Endothelial cell of umbilical vein (primary cell): ENCODE data around the gene KCNIP3. TPM values are rescaled to one million over a fixed set of nuclear protein-coding genes. Genes with fewer than 3 reads are reported as not detected.

ENCODE experiments used
- BruUV-seq: library from RNA; stranded (reverse); fragments of 400-500 nt; replicated peaks from 2 replicates; lab custom pipeline; 2021; lab: Mats Ljungman, UMichigan
- CTCF ChIA-PET: fragments of 300-600, 350-600 bp; sonication (Branson Sonifier 250); formaldehyde crosslinking; loops from one replicate; lab custom pipeline; 2021; ENCODE audit warnings: antibody characterized with exemption, inconsistent platforms; lab: Charles Lee
- POLR2A ChIA-PET: fragments of 300-600, 350-600 bp; sonication (Branson Sonifier 250); formaldehyde crosslinking; loops from one replicate; lab custom pipeline; 2021; ENCODE audit warnings: antibody characterized with exemption, inconsistent platforms; lab: Charles Lee
- DNase-seq: peaks from one replicate; pipeline ENCODE4 v3.0.0-alpha.2; 2011; ENCODE audit warnings: low read depth, low spot score
- FAIRE-seq: peaks from 2 replicates; lab custom pipeline; 2011; peaks lifted over from hg19 to GRCh38; lab: Jason Lieb, UNC
- H2AFZ ChIP-seq: 2 replicates; pipeline ENCODE4 v1.6.0; 2012; ENCODE audit warnings: low read depth, low read length, control low read depth, inconsistent platforms
- H3K27ac ChIP-seq: 2 replicates; pipeline ENCODE4 v1.5.1; 2011; ENCODE audit warnings: low read depth, mild to moderate bottlenecking, control low read depth, low read length, moderate library complexity; ENCODE audit not compliant: insufficient read depth
- H3K27me3 ChIP-seq, 2 experiments: 2 replicates each; pipeline versions ENCODE4 v1.6.0 to v1.6.1; 2011; ENCODE audit warnings: low read length in 2 of 2, mixed read lengths in 1 of 2; ENCODE audit not compliant: control insufficient read depth in 2 of 2, insufficient read depth in 2 of 2
- H3K36me3 ChIP-seq, 2 experiments: 2 replicates in 1 of 2; 3 replicates in 1 of 2; pipeline ENCODE4 v1.5.1; 2011; ENCODE audit warnings: low read length in 2 of 2, mild to moderate bottlenecking in 1 of 2, moderate library complexity in 1 of 2; ENCODE audit not compliant: control insufficient read depth in 2 of 2, insufficient read depth in 2 of 2; ENCODE audit errors: extremely low read depth in 1 of 2
- H3K4me1 ChIP-seq: 3 replicates; pipeline ENCODE4 v1.5.1; 2011; ENCODE audit warnings: mild to moderate bottlenecking, low read length; ENCODE audit not compliant: control insufficient read depth, insufficient read depth; ENCODE audit errors: extremely low read depth
- H3K4me2 ChIP-seq: 2 replicates; pipeline ENCODE4 v1.6.1; 2011; ENCODE audit warnings: low read length, control low read depth, mixed read lengths; ENCODE audit not compliant: insufficient read depth
- H3K4me3 ChIP-seq, 3 experiments: fragments of 200-600 bp in 1 of 3; sonication (generic), shearing (Covaris generic) in 1 of 3; replicated peaks in 1 of 3; 2 replicates each; pipeline ENCODE4 v1.5.1; 2011 to 2016; ENCODE audit warnings: control low read depth in 3 of 3, low read length in 3 of 3, mild to moderate bottlenecking in 2 of 3, inconsistent platforms in 1 of 3, low read depth in 1 of 3, moderate library complexity in 1 of 3; ENCODE audit not compliant: insufficient read depth in 1 of 3
- H3K79me2 ChIP-seq: 2 replicates; pipeline ENCODE4 v1.6.0; 2012; ENCODE audit warnings: low read length, inconsistent platforms; ENCODE audit not compliant: control insufficient read depth, insufficient read depth
- H3K9ac ChIP-seq: replicated peaks from 2 replicates; pipeline ENCODE3; 2011; ENCODE audit warnings: low read length, control low read depth; ENCODE audit not compliant: insufficient read depth; ENCODE audit errors: extremely low read depth
- H3K9me1 ChIP-seq: replicated peaks from 3 replicates; pipeline ENCODE4 v1.6.0; 2011; ENCODE audit warnings: mild to moderate bottlenecking, low read length; ENCODE audit not compliant: control insufficient read depth, insufficient read depth; ENCODE audit errors: extremely low read depth
- H3K9me3 ChIP-seq: replicated peaks from 2 replicates; pipeline ENCODE4 v1.5.1; 2012; ENCODE audit warnings: low read length, inconsistent platforms; ENCODE audit not compliant: control insufficient read depth, insufficient read depth
- H4K20me1 ChIP-seq: replicated peaks from 2 replicates; pipeline ENCODE3; 2011; ENCODE audit warnings: mild to moderate bottlenecking, low read length; ENCODE audit not compliant: control insufficient read depth, insufficient read depth; ENCODE audit errors: extremely low read depth
- CTCF ChIP-seq, 2 donors: IDR thresholded peaks; 1 replicate in 1 of 2; 2 replicates in 1 of 2; pipeline ENCODE4 v1.5.1; 2011; ENCODE audit warnings: low read length in 2 of 2, mild to moderate bottlenecking in 2 of 2, moderate library complexity in 2 of 2, control low read depth in 1 of 2, inconsistent platforms in 1 of 2, low read depth in 1 of 2; ENCODE audit not compliant: insufficient read depth in 1 of 2; ENCODE audit errors: extremely low read depth in 1 of 2
- EZH2 ChIP-seq: IDR thresholded peaks from 2 replicates; pipeline ENCODE4 v1.6.1; 2012; ENCODE audit warnings: borderline replicate concordance, low read depth, mild to moderate bottlenecking, moderate library complexity, low read length, inconsistent platforms; ENCODE audit not compliant: severe bottlenecking
- FOS ChIP-seq: IDR thresholded peaks from 2 replicates; pipeline ENCODE4 v1.6.1; 2011; ENCODE audit warnings: mild to moderate bottlenecking, low read length, moderate library complexity, borderline replicate concordance; ENCODE audit not compliant: insufficient read depth
- GATA2 ChIP-seq: IDR thresholded peaks from 2 replicates; pipeline ENCODE4 v1.7.0; 2011; ENCODE audit warnings: low read depth, mild to moderate bottlenecking, moderate library complexity, mixed read lengths, low read length; ENCODE audit not compliant: insufficient read length, insufficient read depth
- JUN ChIP-seq: IDR thresholded peaks from 2 replicates; pipeline ENCODE4 v1.6.1; 2011; ENCODE audit warnings: borderline replicate concordance, low read depth; ENCODE audit not compliant: insufficient read length, insufficient read depth
- MYC ChIP-seq: IDR thresholded peaks from one replicate; pipeline ENCODE4 v1.6.1; 2011; ENCODE audit warnings: mild to moderate bottlenecking, low read depth, low read length
- POLR2A ChIP-seq: IDR thresholded peaks from 2 replicates; pipeline ENCODE4 v1.6.1; 2012; ENCODE audit warnings: low read depth, mild to moderate bottlenecking, control low read depth, low read length
- POLR2AphosphoS5 ChIP-seq: IDR thresholded peaks from 2 replicates; pipeline ENCODE4 v1.6.1; 2012; ENCODE audit warnings: low read depth, mild to moderate bottlenecking, control low read depth, low read length, moderate library complexity; ENCODE audit not compliant: insufficient read depth
- dilution Hi-C: fragments of 300-500 bp; cut with MboI; formaldehyde crosslinking; loops from one replicate; pipeline ENCODE4 v1.15.0; 2019; ENCODE audit warnings: low sequenced_read_pairs; ENCODE audit not compliant: extremely low pct_ligation_motif_present
- intact Hi-C: fragments of 100-400 bp; cut with micrococcal nuclease; formaldehyde crosslinking; loops from one replicate; pipeline ENCODE4 v1.10.0; 2022
- polyA plus RNA-seq, 4 experiments: library from polyadenylated mRNA; depleted of rRNA in 3 of 4; stranded (reverse) in 3 of 4; unstranded in 1 of 4; fragments of >200 nt; gene quantifications; 2 replicates each; pipeline versions ENCODE4 v1.2.1 to v1.2.3, GENCODE V29; 2011 to 2012; ENCODE audit warnings: missing spikeins in 1 of 4
- total RNA-seq: library from RNA; stranded (reverse); gene quantifications from 2 replicates; pipeline ENCODE4 v1.2.3, GENCODE V29; 2021
- TF ChIP-seq, protein P1 (sequence below): IDR thresholded peaks from 2 replicates; pipeline ENCODE4 v1.6.1; 2011; ENCODE audit not compliant: insufficient read depth, insufficient read length

The KCNIP3 gene
- total and polyA plus RNA-seq, 2 donors (not counting 3 experiments of a cell fraction or from before 2014, with no cell fraction given), result 0.12 to 0.62 TPM

DNA sequence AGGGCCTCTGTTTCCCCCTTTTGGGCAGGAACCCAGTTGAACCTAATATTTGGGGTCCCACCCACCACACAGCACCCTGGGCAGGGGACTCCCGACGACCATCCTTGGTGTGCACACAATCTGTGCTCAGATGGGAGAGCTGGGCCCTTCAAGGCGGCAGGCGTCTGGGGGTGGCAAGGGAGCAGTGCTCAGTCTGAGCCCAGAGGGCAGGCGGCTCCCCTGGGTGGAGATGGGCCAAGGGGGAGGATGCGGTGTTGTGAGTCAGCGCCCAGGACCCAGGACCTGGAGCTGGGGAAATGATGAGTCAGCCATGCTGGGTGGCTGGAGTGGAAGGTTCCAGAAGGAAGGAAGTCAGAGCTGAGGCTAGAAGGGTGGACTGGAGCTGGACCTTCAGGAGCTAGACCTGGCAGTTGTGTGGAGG is 19.1 kb upstream of the KCNIP3 start:
- Histone ChIP-seq H3K27ac (no peak overlapping the region), H4K20me1 (no peaks in the 10 kb centered on the region), H2AFZ (no peak overlapping the region), H3K36me3 (no peaks in the 10 kb centered on the region), H3K9me1 (no peaks in the 10 kb centered on the region), H3K9me3 (no peaks in the 10 kb centered on the region), H3K4me3 (no peak overlapping the region), H3K4me2 (no peak overlapping the region), H3K79me2 (no peaks in the 10 kb centered on the region), H3K27me3 (no peaks in the 10 kb centered on the region), H3K9ac (no peak overlapping the region), H3K4me1 (no peaks in the 10 kb centered on the region)
- BruUV-seq, result no TSS peak
- intact Hi-C loops, result no loop called here
- FAIRE-seq, result no peak
- TF ChIP-seq CTCF (IDR thresholded peaks at IDR 0.05; ENCODE audit: extremely low read depth in 1 of 2, insufficient read depth in 1 of 2, low read depth in 1 of 2, low read length in 2 of 2) (no peak), GATA2 (no peak), MYC (no peak), POLR2AphosphoS5 (no peak), POLR2A (no peak), EZH2 (no peak), FOS (no peak), JUN (no peak)
- TF ChIP-seq, protein P1, sequence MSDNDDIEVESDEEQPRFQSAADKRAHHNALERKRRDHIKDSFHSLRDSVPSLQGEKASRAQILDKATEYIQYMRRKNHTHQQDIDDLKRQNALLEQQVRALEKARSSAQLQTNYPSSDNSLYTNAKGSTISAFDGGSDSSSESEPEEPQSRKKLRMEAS, result no peak
- dilution Hi-C loops, result no loop called here
- CTCF ChIA-PET, result no interaction called here
- DNase-seq, result no peak
- POLR2A ChIA-PET, result interaction anchor here (0.5 kb wide), 1 partner anchor 9 kb away, joined by 4 read pairs; no protein-coding TSS in a partner anchor
